ENCODE results near the gene LY6G6F. TPM values are rescaled to one million over a fixed set of nuclear protein-coding genes. Genes with fewer than 3 reads are reported as not detected.

LY6G6F gene
- total and polyA plus RNA-seq, 2 of the 13 experiments (the other 11 are each of a cell fraction or from before 2014, with no cell fraction given) = not detected

DNA sequence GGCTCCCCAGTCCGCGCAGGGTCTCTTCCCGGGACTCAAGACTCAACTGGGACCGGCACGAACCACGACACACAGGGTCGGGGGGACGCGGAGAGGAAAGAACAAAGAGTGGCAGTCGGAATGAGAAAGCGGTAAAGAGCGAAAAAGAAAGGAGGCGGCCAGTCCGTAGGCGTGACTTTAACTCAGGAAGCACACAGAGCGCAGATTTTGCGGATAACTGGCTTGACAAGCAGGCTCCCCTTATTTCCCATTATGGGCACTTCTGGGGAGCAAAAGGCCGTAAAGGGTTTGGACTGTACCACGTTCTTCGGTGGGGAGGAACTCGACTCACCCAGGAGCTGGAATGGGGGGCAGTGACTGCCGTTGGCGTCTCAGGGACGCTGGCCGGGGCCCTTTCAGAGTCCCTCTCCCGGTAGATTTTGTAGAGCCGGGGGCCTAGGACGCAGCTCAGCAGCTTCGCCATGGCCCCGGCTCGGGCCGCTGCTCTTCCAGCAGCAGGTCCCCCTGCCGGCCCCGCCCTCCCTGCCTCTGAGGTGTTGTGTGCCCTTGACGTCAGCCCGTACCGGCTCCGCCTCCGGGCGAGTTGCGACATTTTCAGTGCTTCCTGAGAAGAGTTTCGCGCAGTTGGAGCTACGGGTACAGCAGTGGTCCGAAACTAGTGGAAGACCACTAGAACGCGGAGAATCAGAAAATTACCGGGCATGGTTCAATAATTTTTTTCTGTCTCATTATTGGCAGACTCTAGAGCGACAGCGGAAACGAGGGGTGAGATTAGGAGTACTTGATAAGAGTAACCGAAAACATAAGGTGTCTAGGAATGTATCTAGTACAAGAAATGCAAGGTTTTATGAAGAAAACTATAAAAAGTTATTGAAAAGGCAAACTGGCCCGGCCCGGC lies 3.6 kb upstream of the LY6G6F start, which contains the start of gene ABHD16A (continued):
- TF ChIP-seq CREB1 (IDR thresholded peaks at IDR 0.05) (peak; percentile 88), CREB1 (CRISPR knock-in tag; IDR thresholded peaks at IDR 0.05) (peak; percentile 96), ZNF775 (CRISPR knock-in tag; IDR thresholded peaks at IDR 0.05; ENCODE audit: borderline replicate concordance) (no peak), ZNF101 (CRISPR knock-in tag; IDR thresholded peaks at IDR 0.05; ENCODE audit: borderline replicate concordance, low read depth) (no peak), NR3C1 (CRISPR knock-in tag; IDR thresholded peaks at IDR 0.05) (no peak), ZNF431 (CRISPR knock-in tag; IDR thresholded peaks at IDR 0.05; ENCODE audit: borderline replicate concordance, low read depth) (peak; percentile 66), ZNF879 (CRISPR knock-in tag; IDR thresholded peaks at IDR 0.05) (0 out of 2 replicates have a peak, but pooled peaks have one; percentile 68), RFX3 (CRISPR knock-in tag; IDR thresholded peaks at IDR 0.05) (no peak), ZNF17 (CRISPR knock-in tag; IDR thresholded peaks at IDR 0.05) (no peak), ZNF660 (CRISPR knock-in tag; IDR thresholded peaks at IDR 0.05; ENCODE audit: borderline replicate concordance, low read depth) (no peak), KLF15 (CRISPR knock-in tag; IDR thresholded peaks at IDR 0.05; ENCODE audit: borderline replicate concordance) (no peak), ZNF841 (CRISPR knock-in tag; IDR thresholded peaks at IDR 0.05; ENCODE audit: borderline replicate concordance) (no peak), DR1 (CRISPR knock-in tag; IDR thresholded peaks at IDR 0.05) (no peak; the same call in 1 of the 2 replicates), ZC3H4 (CRISPR knock-in tag; IDR thresholded peaks at IDR 0.05; ENCODE audit: borderline replicate concordance) (no peak), GLI4 (CRISPR knock-in tag; IDR thresholded peaks at IDR 0.05; ENCODE audit: borderline replicate concordance) (no peak), ZSCAN12 (CRISPR knock-in tag; IDR thresholded peaks at IDR 0.05) (no peak), HNF4G (IDR thresholded peaks at IDR 0.05; ENCODE audit: borderline replicate concordance, low read depth, low read length) (peak; percentile 63; the same call in 1 of the 2 replicates), HNF4G (CRISPR knock-in tag; IDR thresholded peaks at IDR 0.05; ENCODE audit: borderline replicate concordance, low read depth) (0 out of 2 replicates have a peak, but pooled peaks have one; percentile 35), HNRNPUL1 (IDR thresholded peaks at IDR 0.05; ENCODE audit: low read depth, low read length) (no peak), EHMT2 (IDR thresholded peaks at IDR 0.05; ENCODE audit: borderline replicate concordance, low read depth, low read length) (no peak), ZSCAN21 (CRISPR knock-in tag; IDR thresholded peaks at IDR 0.05; ENCODE audit: borderline replicate concordance) (peak; percentile 82), MIER3 (CRISPR knock-in tag; IDR thresholded peaks at IDR 0.05; ENCODE audit: borderline replicate concordance) (peak; percentile 92)
- TF ChIP-seq, protein P1, sequence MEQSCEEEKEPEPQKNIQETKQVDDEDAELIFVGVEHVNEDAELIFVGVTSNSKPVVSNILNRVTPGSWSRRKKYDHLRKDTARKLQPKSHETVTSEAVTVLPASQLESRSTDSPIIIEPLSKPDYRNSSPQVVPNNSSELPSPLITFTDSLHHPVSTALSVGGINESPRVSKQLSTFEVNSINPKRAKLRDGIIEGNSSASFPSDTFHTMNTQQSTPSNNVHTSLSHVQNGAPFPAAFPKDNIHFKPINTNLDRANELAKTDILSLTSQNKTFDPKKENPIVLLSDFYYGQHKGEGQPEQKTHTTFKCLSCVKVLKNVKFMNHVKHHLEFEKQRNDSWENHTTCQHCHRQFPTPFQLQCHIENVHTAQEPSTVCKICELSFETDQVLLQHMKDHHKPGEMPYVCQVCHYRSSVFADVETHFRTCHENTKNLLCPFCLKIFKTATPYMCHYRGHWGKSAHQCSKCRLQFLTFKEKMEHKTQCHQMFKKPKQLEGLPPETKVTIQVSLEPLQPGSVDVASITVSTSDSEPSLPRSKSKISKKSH (CRISPR knock-in tag; IDR thresholded peaks at IDR 0.05; ENCODE audit: borderline replicate concordance) = peak; percentile 68; the same call in 1 of the 2 replicates
- TF ChIP-seq, protein P2, sequence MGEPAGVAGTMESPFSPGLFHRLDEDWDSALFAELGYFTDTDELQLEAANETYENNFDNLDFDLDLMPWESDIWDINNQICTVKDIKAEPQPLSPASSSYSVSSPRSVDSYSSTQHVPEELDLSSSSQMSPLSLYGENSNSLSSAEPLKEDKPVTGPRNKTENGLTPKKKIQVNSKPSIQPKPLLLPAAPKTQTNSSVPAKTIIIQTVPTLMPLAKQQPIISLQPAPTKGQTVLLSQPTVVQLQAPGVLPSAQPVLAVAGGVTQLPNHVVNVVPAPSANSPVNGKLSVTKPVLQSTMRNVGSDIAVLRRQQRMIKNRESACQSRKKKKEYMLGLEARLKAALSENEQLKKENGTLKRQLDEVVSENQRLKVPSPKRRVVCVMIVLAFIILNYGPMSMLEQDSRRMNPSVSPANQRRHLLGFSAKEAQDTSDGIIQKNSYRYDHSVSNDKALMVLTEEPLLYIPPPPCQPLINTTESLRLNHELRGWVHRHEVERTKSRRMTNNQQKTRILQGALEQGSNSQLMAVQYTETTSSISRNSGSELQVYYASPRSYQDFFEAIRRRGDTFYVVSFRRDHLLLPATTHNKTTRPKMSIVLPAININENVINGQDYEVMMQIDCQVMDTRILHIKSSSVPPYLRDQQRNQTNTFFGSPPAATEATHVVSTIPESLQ (CRISPR knock-in tag; conservative IDR thresholded peaks at IDR 0.05) = no peak; the same call in 1 of the 2 replicates
- TF ChIP-seq, protein P3, sequence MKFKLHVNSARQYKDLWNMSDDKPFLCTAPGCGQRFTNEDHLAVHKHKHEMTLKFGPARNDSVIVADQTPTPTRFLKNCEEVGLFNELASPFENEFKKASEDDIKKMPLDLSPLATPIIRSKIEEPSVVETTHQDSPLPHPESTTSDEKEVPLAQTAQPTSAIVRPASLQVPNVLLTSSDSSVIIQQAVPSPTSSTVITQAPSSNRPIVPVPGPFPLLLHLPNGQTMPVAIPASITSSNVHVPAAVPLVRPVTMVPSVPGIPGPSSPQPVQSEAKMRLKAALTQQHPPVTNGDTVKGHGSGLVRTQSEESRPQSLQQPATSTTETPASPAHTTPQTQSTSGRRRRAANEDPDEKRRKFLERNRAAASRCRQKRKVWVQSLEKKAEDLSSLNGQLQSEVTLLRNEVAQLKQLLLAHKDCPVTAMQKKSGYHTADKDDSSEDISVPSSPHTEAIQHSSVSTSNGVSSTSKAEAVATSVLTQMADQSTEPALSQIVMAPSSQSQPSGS (CRISPR knock-in tag; IDR thresholded peaks at IDR 0.05) = peak; percentile 99
